Nephron progenitor cell (in vitro differentiated cells): ENCODE results near the gene SEZ6L.
A peak's percentile ranks its signal among the peaks of the same experiment; 100 is the strongest.

Experiments
- DNase-seq: peaks from one replicate; pipeline ENCODE4 v3.0.0; 2021
- H3K27ac Mint-ChIP-seq: 2 replicates; pipeline ENCODE4 v1.8.0; 2021; ENCODE audit warnings: mild to moderate bottlenecking, moderate library complexity, mixed read lengths
- H3K27me3 Mint-ChIP-seq: 2 replicates; pipeline ENCODE4 v1.8.0; 2021; ENCODE audit warnings: mild to moderate bottlenecking, low read depth, mixed read lengths; ENCODE audit not compliant: poor library complexity
- H3K36me3 Mint-ChIP-seq: 2 replicates; pipeline ENCODE4 v1.8.0; 2021; ENCODE audit warnings: low read depth, mixed read lengths
- H3K4me1 Mint-ChIP-seq: 2 replicates; pipeline ENCODE4 v1.8.0; 2021; ENCODE audit warnings: mixed read lengths
- H3K4me3 Mint-ChIP-seq: 2 replicates; pipeline ENCODE4 v1.8.0; 2021; ENCODE audit warnings: mild to moderate bottlenecking, moderate library complexity, mixed read lengths
- H3K9me3 Mint-ChIP-seq: 2 replicates; pipeline ENCODE4 v1.8.0; 2021; ENCODE audit warnings: mild to moderate bottlenecking, moderate library complexity, mixed read lengths
- CTCF ChIP-seq: fragments of 200-600 bp; sonication (generic); IDR thresholded peaks from 2 replicates; pipeline ENCODE4 v1.5.0; 2021; ENCODE audit warnings: antibody characterized with exemption

Gene SEZ6L

GRCh38 chr22:26283330-26283729, 114.1 kb downstream of the SEZ6L start:
- DNase-seq = no peak
- Mint-ChIP-seq H3K4me3 (no peak overlapping the region), H3K36me3 (no peaks in the 10 kb centered on the region), H3K9me3 (no peaks in the 10 kb centered on the region), H3K4me1 (peaks cover 5% of the 10 kb centered on the region), H3K27ac (no peak overlapping the region), H3K27me3 (peaks cover 10% of the 10 kb centered on the region)
- TF ChIP-seq CTCF = no peak

- Mint-ChIP-seq H3K4me1 (peaks cover 8% of the 10 kb centered on the region), H3K9me3 (no peaks in the 10 kb centered on the region), H3K27ac (no peak overlapping the region), H3K4me3 (no peak overlapping the region), H3K27me3 (peaks cover 10% of the 10 kb centered on the region), H3K36me3 (no peaks in the 10 kb centered on the region)
- DNase-seq = no peak
- TF ChIP-seq CTCF = no peak
These were observed 116.4 kb downstream of the SEZ6L start for GRCh38 chr22:26285632-26286031.

- Mint-ChIP-seq H3K27me3 (peaks cover 10% of the 10 kb centered on the region), H3K9me3 (no peaks in the 10 kb centered on the region), H3K36me3 (no peaks in the 10 kb centered on the region), H3K4me3 (no peak overlapping the region), H3K27ac (no peak overlapping the region), H3K4me1 (peaks cover 8% of the 10 kb centered on the region)
- DNase-seq = no peak
- no peak for TF ChIP-seq CTCF
These were observed 117.0 kb downstream of the SEZ6L start for GRCh38 chr22:26286091-26286820.

GRCh38 chr22:26287382-26288225, 118.3 kb downstream of the SEZ6L start:
- peaks cover 8% of the 10 kb centered on the region for H3K4me1 Mint-ChIP-seq
- H3K27ac Mint-ChIP-seq = no peak overlapping the region
- no peak for TF ChIP-seq CTCF
- peaks cover 10% of the 10 kb centered on the region for H3K27me3 Mint-ChIP-seq
- H3K36me3 Mint-ChIP-seq = no peaks in the 10 kb centered on the region
- no peaks in the 10 kb centered on the region for H3K9me3 Mint-ChIP-seq
- no peak for DNase-seq
- no peak overlapping the region for H3K4me3 Mint-ChIP-seq

GRCh38 chr22:26289611-26290101, 120.4 kb downstream of the SEZ6L start:
- peak overlapping the region; percentile 48 for H3K27ac Mint-ChIP-seq
- peaks cover 8% of the 10 kb centered on the region for H3K4me1 Mint-ChIP-seq
- H3K9me3 Mint-ChIP-seq = no peaks in the 10 kb centered on the region
- no peak for TF ChIP-seq CTCF
- no peaks in the 10 kb centered on the region for H3K36me3 Mint-ChIP-seq
- DNase-seq = no peak
- no peak overlapping the region for H3K4me3 Mint-ChIP-seq
- H3K27me3 Mint-ChIP-seq = peaks cover 12% of the 10 kb centered on the region
